ENCODE measurements around the gene ADORA2A. TPM values are rescaled to one million over a fixed set of nuclear protein-coding genes. Genes with fewer than 3 reads are reported as not detected.

ADORA2A gene
- total RNA-seq, 2 donors from 2014 or later: 5.9 to 7.1 TPM

- TF ChIP-seq CTCF (IDR thresholded peaks at IDR 0.05): no peak
- peaks cover 0 to 80% of the 10 kb centered on the region in 2 donors for H3K4me1 ChIP-seq
Measured at GRCh38 chr22:24433001-24433827, 5.8 kb downstream of the ADORA2A start.

GRCh38 chr22:24433828-24434470 lies 6.5 kb downstream of the ADORA2A start:
- peak overlapping the region; percentile 47 to 69 for H3K27ac ChIP-seq

More at GRCh38 chr22:24433001-24433827, 5.8 kb downstream of the ADORA2A start:
- DNase-seq (ENCODE audit: low spot score): no peak
- Histone ChIP-seq H3K4me3 (no peak overlapping the region), H3K27ac (peak overlapping the region; percentile 69 to 73), H3K36me3 (no peaks in the 10 kb centered on the region), H3K27me3 (no peaks in the 10 kb centered on the region), H3K9me3 (no peaks in the 10 kb centered on the region)

GRCh38 chr22:24434471-24435322 lies 7.3 kb downstream of the ADORA2A start:
- DNase-seq (ENCODE audit: low spot score): no peak
- H3K4me1 ChIP-seq: peaks cover 0 to 70% of the 10 kb centered on the region in 2 donors
- peak overlapping the region; percentile 4 to 50 for H3K27ac ChIP-seq
- H3K36me3 ChIP-seq: no peaks in the 10 kb centered on the region
- no peak overlapping the region for H3K4me3 ChIP-seq
- H3K27me3 ChIP-seq: no peaks in the 10 kb centered on the region
- H3K9me3 ChIP-seq: no peaks in the 10 kb centered on the region
- TF ChIP-seq CTCF (IDR thresholded peaks at IDR 0.05): no peak

More at GRCh38 chr22:24433828-24434470, 6.5 kb downstream of the ADORA2A start:
- TF ChIP-seq CTCF (IDR thresholded peaks at IDR 0.05): no peak
- H3K36me3 ChIP-seq: no peaks in the 10 kb centered on the region
- peaks cover 0 to 78% of the 10 kb centered on the region in 2 donors for H3K4me1 ChIP-seq
- H3K9me3 ChIP-seq: no peaks in the 10 kb centered on the region
- H3K4me3 ChIP-seq: no peak overlapping the region
- DNase-seq (ENCODE audit: low spot score): no peak
- H3K27me3 ChIP-seq: no peaks in the 10 kb centered on the region

GRCh38 chr22:24435323-24435645 lies 7.9 kb downstream of the ADORA2A start:
- Histone ChIP-seq H3K4me1 (peaks cover 0 to 64% of the 10 kb centered on the region in 2 donors), H3K9me3 (no peaks in the 10 kb centered on the region), H3K36me3 (no peaks in the 10 kb centered on the region), H3K27ac (peak overlapping the region in 1 of 2 donors; percentile 50), H3K4me3 (no peak overlapping the region), H3K27me3 (no peaks in the 10 kb centered on the region)
- TF ChIP-seq CTCF (IDR thresholded peaks at IDR 0.05): no peak
- no peak for DNase-seq (ENCODE audit: low spot score)

GRCh38 chr22:24435861-24436371 lies 8.5 kb downstream of the ADORA2A start:
- DNase-seq (ENCODE audit: low spot score): no peak
- H3K27me3 ChIP-seq: no peaks in the 10 kb centered on the region
- peak overlapping the region; percentile 28 to 50 for H3K27ac ChIP-seq
- TF ChIP-seq CTCF (IDR thresholded peaks at IDR 0.05): no peak
- H3K36me3 ChIP-seq: no peaks in the 10 kb centered on the region
- H3K9me3 ChIP-seq: no peaks in the 10 kb centered on the region
- H3K4me1 ChIP-seq: peaks cover 0 to 58% of the 10 kb centered on the region in 2 donors
- no peak overlapping the region for H3K4me3 ChIP-seq

All from right atrium auricular region (tissue), 2 donors.